GM10847 (cell line): ENCODE measurements around the gene GTSE1.
A peak's percentile ranks its signal among the peaks of the same experiment; 100 is the strongest.

Experiments used
- POLR2A ChIP-seq: IDR thresholded peaks from 2 replicates; pipeline ENCODE4 v1.6.1; 2011; ENCODE audit not compliant: insufficient read length; ENCODE audit errors: extremely low read depth

Gene GTSE1

DNA sequence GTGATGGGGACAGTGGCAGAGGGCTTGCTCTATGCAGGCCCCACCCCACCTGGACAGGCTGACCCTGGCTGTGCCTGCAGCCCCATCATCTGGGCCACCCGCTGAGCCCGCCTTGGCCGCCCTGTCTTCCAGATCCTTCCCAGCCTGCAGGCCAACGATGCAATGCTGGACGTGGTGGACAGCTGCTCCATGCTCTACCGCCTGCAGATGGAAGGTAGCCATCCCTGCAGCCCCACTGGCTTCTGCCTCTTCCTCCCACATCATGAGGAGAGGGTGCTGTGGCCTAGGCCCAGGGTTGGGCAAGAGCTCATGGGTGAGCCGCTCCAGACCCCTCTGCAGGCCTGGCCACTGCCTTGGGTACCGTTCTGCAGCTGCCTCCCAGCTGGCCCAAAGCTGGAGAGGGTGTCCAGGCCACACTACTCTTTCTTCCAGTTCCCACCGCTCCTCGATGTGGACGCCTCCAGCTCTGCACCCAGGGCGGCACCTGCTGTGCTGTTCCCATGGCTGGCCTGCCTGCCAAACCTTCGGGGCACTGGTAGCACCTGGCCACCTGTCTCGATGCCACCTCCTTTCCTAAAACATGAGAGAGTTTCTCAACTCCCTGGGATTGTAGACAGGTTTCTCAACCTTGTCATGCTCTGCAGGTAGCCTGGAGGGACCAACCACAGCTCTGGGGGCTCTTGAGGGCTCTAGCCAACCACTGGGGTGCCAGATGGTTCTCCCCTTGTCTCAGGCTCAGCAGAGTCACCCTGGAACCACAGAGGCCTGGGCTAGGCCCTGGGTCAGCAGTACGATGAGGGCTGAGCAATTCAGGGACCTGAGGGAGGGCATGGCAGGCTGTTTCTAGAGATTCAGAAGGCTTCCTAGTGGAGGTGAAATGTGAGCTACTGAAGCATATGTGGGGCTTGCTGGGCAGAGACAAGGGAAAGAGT lies 9.5 kb upstream of the GTSE1 start:
- no peak for TF ChIP-seq POLR2A

GRCh38 chr22:46287873-46288751 lies 8.6 kb upstream of the GTSE1 start:
- peak; percentile 86 for TF ChIP-seq POLR2A

- TF ChIP-seq POLR2A: no peak
Measured at GRCh38 chr22:46288846-46289243, 7.8 kb upstream of the GTSE1 start.

- no peak for TF ChIP-seq POLR2A
Measured at GRCh38 chr22:46289244-46289891, 7.3 kb upstream of the GTSE1 start.

DNA sequence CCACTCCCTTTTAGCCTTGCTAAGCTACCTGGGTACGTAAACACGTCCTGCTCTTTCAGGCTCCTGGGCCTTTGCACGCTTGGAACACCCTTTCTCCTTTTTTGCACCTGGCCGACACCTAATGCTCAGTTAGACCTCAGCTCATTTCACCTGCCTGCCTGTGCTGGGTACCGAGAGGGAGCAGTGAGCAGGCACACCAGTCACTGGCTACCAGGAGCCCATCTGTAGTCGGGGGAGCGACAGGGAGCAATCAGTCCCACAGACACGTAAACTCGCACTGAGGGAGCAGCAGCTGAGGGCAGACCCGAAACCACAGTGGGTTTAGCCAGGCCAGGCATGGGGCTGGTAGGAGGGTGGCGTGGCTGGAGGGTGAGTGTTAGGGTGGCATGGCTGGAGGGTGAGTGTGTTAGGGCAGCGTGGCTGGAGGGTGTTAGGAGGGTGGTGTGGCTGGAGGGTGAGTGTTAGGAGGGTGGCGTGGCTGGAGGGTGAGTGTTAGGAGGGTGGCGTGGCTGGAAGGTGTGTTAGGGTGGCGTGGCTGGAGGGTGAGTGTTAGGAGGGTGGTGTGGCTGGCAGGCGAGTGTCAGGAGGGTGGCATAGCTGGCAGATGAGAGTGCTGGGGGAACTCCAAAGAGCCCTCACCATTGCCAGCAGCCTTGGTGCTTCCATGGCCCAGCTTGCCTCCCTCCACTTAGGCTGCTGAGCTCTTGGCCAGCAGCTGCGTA lies 6.4 kb upstream of the GTSE1 start:
- TF ChIP-seq POLR2A: no peak

DNA sequence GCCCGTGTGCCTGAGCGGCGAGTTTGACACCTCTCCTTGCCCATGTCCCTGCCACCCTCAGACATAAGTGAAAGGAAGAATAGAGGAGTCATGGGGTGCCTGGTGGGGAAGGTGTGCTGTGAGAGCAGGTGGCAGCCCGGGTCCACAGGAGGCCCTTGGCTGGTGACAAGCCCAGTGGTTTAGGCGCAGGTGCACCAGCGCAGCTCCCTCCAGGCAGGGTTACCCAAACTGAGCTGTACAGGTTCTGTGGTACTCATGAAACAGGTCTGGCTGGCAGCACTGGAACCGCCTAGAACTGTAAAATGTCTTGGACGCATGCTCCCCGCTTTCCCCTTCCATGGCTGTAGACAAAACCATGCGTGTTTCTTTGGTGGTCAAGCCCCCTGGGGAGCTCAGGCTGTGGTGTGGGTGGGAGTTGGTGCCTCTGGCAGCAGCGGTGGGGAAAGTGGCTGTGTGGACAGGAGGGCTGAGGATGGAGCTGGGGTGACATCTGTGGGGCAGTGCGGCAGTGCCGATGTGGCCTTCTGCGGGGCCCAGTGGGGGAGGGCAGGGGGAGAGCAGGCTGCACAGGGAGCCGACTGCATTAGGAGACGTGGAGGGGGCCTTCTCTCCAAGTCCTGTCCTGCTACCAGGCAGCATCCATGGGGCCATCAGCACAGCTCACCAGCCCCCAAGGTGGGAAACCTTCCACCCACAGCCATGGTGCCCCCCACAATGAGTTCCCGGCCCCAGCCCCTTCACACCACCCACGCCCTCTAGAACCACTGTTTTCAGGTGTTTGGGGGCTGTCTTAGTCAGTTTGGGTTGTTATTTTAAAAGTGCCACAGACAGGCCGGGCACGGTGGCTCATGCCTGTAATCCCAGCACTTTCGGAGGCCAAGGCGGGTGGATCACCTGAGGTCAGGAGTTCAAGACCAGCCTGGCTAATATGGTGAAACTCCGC lies 5.6 kb upstream of the GTSE1 start:
- no peak for TF ChIP-seq POLR2A

DNA sequence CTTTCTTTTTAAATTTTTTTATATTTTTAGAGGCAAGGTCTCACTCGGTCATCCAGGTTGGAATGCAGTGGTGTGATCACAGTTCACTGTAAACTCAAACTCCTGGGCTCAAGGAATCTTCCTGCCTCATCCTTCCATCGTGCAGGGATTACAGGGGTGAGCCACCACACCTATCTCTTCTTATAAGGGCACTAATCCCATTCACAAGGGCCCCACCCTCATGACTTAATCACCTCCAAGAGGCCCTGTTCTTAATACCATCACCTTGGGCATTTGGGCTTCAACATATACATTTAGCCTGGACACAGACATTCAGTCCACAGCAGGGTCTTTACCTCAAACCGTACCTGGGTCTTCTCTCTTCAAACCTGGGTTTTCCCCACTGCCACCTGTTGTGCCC lies 4.5 kb upstream of the GTSE1 start:
- no peak for TF ChIP-seq POLR2A

DNA sequence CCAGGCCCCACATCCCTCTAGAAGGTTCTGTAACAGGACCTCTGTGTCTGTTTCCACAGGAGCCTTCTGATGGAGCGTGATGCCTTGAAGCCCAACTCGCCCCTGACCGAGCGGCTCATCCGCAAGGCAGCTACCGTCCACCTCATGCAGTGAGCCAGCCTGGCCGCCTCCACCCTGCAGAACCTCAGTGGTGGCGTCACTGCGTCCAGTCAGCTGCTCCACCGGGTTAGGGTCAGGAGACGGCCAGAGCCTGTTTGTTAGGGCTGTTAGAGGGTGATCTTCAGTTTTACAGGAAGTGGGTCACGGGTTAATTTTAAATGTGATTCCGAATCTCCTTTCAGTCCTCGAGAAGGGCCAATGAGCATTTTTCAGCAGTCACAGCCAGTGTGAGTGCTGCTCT lies 3.9 kb upstream of the GTSE1 start:
- no peak for TF ChIP-seq POLR2A

- no peak for TF ChIP-seq POLR2A
Measured at GRCh38 chr22:46293577-46294260, 3.0 kb upstream of the GTSE1 start.

- TF ChIP-seq POLR2A: no peak
Measured at GRCh38 chr22:46294784-46295183, 1.9 kb upstream of the GTSE1 start.

- no peak for TF ChIP-seq POLR2A
Measured at GRCh38 chr22:46295277-46295971, 1.2 kb upstream of the GTSE1 start.

DNA sequence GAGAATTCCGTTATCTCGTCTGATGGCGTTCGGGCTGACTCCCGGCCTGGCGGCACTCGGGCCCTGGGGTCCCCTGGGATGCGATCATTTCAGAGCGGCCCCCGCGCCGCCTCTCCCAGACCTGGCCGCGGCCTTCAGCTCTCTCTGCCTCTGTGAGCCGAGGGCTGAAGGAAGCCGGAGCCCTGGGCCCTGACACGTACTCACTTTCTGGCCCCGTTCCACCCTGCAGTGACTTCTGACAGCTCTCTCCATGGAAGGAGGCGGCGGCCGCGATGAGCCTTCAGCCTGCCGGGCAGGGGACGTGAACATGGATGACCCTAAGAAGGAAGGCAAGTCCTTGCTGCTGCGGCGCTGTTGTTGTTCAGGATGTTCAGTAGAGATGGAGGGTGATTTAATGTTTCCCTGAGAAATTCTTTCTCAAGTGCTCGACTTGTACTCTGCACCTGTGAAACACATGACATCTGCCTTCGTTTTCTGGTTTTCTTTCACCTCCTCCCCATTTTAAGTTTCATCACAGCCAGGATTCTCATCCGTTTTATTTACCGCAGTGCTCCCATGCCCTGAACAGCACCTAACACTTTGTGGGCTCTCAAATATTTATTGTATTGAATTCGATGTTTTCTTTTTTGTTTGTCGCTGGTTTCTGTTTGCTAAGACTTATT lies 612 bp downstream of the GTSE1 start:
- no peak for TF ChIP-seq POLR2A
